Spleen (tissue), 7 donors: ENCODE measurements around the gene SLC19A3.
"Not testable (repeated sequence)": the region's sequence is repeated elsewhere in the genome, so short reads cannot be mapped to it uniquely, and the experiment has no call there.

Experiments
- CTCF ChIP-seq, 11 experiments: fragments of 200-600 bp in 7 of 11; fragments of 450-650 bp in 4 of 11; sonication (generic) in 4 of 11; IDR thresholded peaks in 8 of 11; conservative IDR thresholded peaks in 3 of 11; 1 replicate in 7 of 11; 2 replicates in 4 of 11; pipeline versions ENCODE4 v1.4.0 to v1.8.0; 2016 to 2021; ENCODE audit warnings: antibody characterized with exemption in 11 of 11, inconsistent platforms in 4 of 11, mild to moderate bottlenecking in 1 of 11
- POLR2AphosphoS5 ChIP-seq, 3 donors: sonication (generic); formaldehyde crosslinking; IDR thresholded peaks; one replicate each; pipeline ENCODE4 v1.5.1; 2017; ENCODE audit warnings: antibody characterized with exemption in 3 of 3
- donor health status: DM: no; HTN: no; CAD: no; lungs with moderate emphysema.
- donor health status: DM: no; HTN: no; CAD: no.
- donor health status: DM: no; HTN: no; CAD: no.

- TF ChIP-seq CTCF (IDR thresholded peaks at IDR 0.05 in 8 of 11, conservative IDR thresholded peaks at IDR 0.05 in 3 of 11); POLR2AphosphoS5 (IDR thresholded peaks at IDR 0.05): not testable (repeated sequence)
Measured at GRCh38 chr2:227740705-227741104, 22.9 kb upstream of the SLC19A3 start.
